Naive B cell (primary cell): ENCODE data around the gene ESF1. TPM values are rescaled to one million over a fixed set of nuclear protein-coding genes. Genes with fewer than 3 reads are reported as not detected.

Source experiments
- ATAC-seq, 2 donors: fragments of 150-1000 bp; cut with Tn5 transposase; 2 replicates each; pipeline ENCODE4 v1.10.0; 2021; ENCODE audit warnings: low read depth in 2 of 2, mild to moderate bottlenecking in 2 of 2, moderate library complexity in 2 of 2
- DNase-seq: peaks from one replicate; pipeline ENCODE4 v3.0.0; 2022
- H3K27ac Mint-ChIP-seq, 6 donors: one replicate each; pipeline ENCODE4 v1.8.0; 2020 to 2022; ENCODE audit warnings: mild to moderate bottlenecking in 6 of 6, mixed read lengths in 6 of 6, moderate library complexity in 5 of 6, inconsistent platforms in 2 of 6
- H3K27me3 Mint-ChIP-seq, 3 donors: one replicate each; pipeline ENCODE4 v1.8.0; 2021 to 2022; ENCODE audit warnings: mixed read lengths in 3 of 3, mild to moderate bottlenecking in 1 of 3
- H3K36me3 Mint-ChIP-seq, 2 donors: one replicate each; pipeline ENCODE4 v1.8.0; 2020 to 2022; ENCODE audit warnings: mixed read lengths in 2 of 2, inconsistent platforms in 1 of 2, mild to moderate bottlenecking in 1 of 2
- H3K4me1 Mint-ChIP-seq, 3 donors: one replicate each; pipeline ENCODE4 v1.8.0; 2020 to 2022; ENCODE audit warnings: mixed read lengths in 3 of 3, inconsistent platforms in 1 of 3, mild to moderate bottlenecking in 1 of 3, moderate library complexity in 1 of 3
- H3K4me3 Mint-ChIP-seq, 8 donors: one replicate each; pipeline ENCODE4 v1.8.0; 2020 to 2022; ENCODE audit warnings: mild to moderate bottlenecking in 8 of 8, mixed read lengths in 8 of 8, moderate library complexity in 8 of 8, inconsistent platforms in 2 of 8
- H3K9me3 Mint-ChIP-seq, 7 donors: one replicate each; pipeline ENCODE4 v1.8.0; 2020 to 2022; ENCODE audit warnings: mixed read lengths in 7 of 7, mild to moderate bottlenecking in 5 of 7, inconsistent platforms in 2 of 7, moderate library complexity in 1 of 7
- polyA plus RNA-seq, 6 donors: library from polyadenylated mRNA; unstranded; fragments of 300-500 nt; fragmentation: Illumina TruSeq; gene quantifications; one replicate each; pipeline ENCODE4 v1.2.3, GENCODE V29; 2021; ENCODE audit warnings: low read depth in 6 of 6

The ESF1 gene
- polyA plus RNA-seq, 6 donors from 2014 or later: 5.9 to 14.3 (median 8.1) TPM

DNA sequence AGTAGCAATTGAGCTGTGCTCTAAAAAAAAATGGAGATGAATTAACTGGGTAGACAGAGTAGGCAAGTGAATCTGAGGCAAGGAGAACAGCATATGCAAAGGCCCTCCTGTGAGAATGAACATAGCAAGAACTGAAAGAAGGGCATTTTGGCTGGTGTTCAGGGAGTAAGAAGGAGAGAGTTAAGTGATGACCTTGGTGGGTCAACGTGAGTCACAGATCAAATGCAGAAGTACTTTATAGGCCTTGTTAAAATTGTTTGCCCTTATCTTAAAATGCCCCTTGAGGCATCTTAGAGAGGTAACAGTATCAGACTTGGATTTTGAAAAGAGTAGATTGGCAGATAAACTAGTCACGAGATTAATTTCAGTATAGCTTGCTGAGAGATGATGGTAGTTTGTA is 24.7 kb upstream of the ESF1 start:
- no peak overlapping the region for H3K27ac Mint-ChIP-seq
- no peak overlapping the region for H3K4me3 Mint-ChIP-seq
- H3K4me1 Mint-ChIP-seq: no peaks in the 10 kb centered on the region
- ATAC-seq: no peak
- no peak for DNase-seq
- H3K36me3 Mint-ChIP-seq: peaks cover 8 to 14% of the 10 kb centered on the region in 2 donors
- H3K9me3 Mint-ChIP-seq: no peaks in the 10 kb centered on the region
- H3K27me3 Mint-ChIP-seq: no peaks in the 10 kb centered on the region

DNA sequence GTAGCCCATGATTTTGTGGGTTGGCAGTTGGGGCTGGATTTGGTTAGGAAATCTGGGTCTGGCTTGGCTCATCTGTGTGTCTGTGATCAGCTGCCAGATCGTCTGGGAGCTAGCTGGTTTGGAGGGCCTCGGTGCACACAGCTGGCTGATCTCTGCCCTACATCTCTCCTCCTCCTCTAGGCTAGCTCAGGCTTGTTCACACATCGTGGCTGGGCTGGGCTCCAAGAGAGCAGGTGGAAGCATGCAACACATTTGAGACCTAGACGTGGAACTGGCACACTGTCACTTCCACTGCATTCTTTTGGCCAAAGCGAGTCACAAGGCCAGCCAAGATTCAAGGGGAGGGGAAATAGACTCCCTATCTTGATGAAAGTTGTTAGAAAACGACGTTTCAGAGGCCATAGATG is 16.0 kb upstream of the ESF1 start:
- no peak overlapping the region for H3K4me3 Mint-ChIP-seq
- peaks cover 0 to 2% (median 0%) of the 10 kb centered on the region in 3 donors for H3K4me1 Mint-ChIP-seq
- ATAC-seq (no peak), DNase-seq (no peak)
- no peaks in the 10 kb centered on the region for H3K27me3 Mint-ChIP-seq
- no peaks in the 10 kb centered on the region for H3K9me3 Mint-ChIP-seq
- H3K36me3 Mint-ChIP-seq: peaks cover 20 to 24% of the 10 kb centered on the region in 2 donors
- H3K27ac Mint-ChIP-seq: no peak overlapping the region

DNA sequence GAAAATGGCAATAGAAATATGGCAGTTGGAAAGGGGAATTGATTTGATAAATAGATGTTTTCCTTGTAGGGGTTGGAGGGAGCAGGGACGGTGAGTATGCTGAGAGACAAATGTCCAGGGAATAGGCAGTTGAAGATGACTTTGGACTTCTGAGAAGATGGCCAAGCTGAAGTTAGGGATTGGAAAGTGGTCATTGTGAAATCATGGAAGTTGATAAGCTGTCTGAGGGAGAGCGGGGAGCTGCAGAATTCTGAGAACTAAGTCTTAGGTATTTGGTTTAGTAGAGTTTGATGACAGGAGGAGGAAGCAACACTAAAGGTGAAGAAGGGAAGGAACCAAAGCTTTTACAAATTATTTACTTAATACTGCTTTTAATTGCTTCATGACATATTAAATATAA is 15.3 kb upstream of the ESF1 start:
- H3K27ac Mint-ChIP-seq: peak overlapping the region in 2 of 6 donors; percentile 1
- no peak overlapping the region for H3K4me3 Mint-ChIP-seq
- no peaks in the 10 kb centered on the region for H3K9me3 Mint-ChIP-seq
- no peaks in the 10 kb centered on the region for H3K27me3 Mint-ChIP-seq
- ATAC-seq (no peak), DNase-seq (no peak)
- peaks cover 20 to 24% of the 10 kb centered on the region in 2 donors for H3K36me3 Mint-ChIP-seq
- peaks cover 0 to 2% (median 0%) of the 10 kb centered on the region in 3 donors for H3K4me1 Mint-ChIP-seq

DNA sequence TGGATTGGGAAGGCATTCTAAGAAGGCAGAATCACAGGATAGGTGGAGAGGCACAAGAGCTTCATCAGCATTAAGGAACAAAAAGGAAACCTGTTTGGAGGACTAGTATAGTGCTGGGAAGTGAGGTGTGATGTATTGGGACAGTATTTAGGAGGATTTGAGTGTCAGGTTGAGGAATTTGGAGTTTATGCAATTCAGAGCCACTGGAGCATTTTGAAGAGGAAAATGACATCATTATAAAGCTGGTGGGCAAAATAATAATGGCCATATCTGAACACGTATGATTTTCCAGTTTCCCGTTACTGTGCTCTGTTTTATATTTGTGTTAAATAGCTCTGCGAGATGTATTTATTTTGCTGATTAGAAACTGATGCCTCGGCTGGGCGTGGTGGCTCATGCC is 14.3 kb upstream of the ESF1 start:
- ATAC-seq: no peak
- Mint-ChIP-seq H3K27ac (peak overlapping the region in 2 of 6 donors; percentile 1 to 45), H3K27me3 (no peaks in the 10 kb centered on the region), H3K4me1 (peaks cover 0 to 2% (median 0%) of the 10 kb centered on the region in 3 donors), H3K36me3 (peaks cover 20 to 24% of the 10 kb centered on the region in 2 donors), H3K9me3 (no peaks in the 10 kb centered on the region), H3K4me3 (no peak overlapping the region)
- no peak for DNase-seq

DNA sequence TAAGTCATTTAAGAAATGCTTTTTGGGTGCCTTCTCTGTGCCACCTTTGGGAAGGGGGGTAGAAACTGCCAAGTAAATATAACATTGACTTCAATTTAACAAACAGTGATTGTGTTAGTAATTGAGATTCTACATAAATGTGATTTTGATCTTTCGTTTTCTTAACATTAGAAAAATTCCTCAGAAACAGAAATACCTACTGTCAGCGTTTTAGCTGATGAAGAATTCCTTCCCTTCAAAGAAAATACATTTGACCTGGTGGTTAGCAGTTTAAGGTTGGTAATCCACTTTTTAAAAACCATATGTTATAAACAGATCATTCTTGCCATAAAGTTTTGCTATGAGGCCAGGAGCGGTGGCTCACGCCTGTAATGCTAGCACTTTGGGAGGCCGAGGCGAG is 9.9 kb upstream of the ESF1 start:
- Mint-ChIP-seq H3K27me3 (no peaks in the 10 kb centered on the region), H3K36me3 (peaks cover 7 to 31% of the 10 kb centered on the region in 2 donors), H3K4me3 (no peak overlapping the region), H3K4me1 (peaks cover 0 to 18% (median 4%) of the 10 kb centered on the region in 3 donors), H3K9me3 (no peaks in the 10 kb centered on the region), H3K27ac (no peak overlapping the region)
- no peak for DNase-seq
- no peak for ATAC-seq

DNA sequence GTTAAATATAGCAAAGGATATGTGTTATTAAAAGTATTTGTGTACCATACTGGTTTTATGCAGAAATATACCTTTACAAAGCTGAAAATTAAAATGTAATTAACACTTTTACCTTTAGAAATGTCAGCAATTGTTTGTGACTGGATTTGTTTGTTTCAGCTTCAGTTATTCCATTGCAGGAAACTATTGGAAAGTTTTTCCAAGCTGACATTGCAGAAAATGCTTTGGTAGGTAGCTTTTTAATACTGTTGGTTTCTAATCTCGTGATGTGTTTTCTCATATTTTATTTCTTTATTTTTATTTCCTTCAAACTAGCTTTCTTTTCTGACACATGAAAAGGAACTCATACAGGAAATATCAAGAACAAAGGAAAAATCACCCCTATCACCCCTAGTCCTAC is 8.3 kb upstream of the ESF1 start:
- peaks cover 0 to 20% (median 4%) of the 10 kb centered on the region in 3 donors for H3K4me1 Mint-ChIP-seq
- H3K4me3 Mint-ChIP-seq: no peak overlapping the region
- no peaks in the 10 kb centered on the region for H3K9me3 Mint-ChIP-seq
- no peaks in the 10 kb centered on the region for H3K27me3 Mint-ChIP-seq
- peaks cover 6 to 23% of the 10 kb centered on the region in 2 donors for H3K36me3 Mint-ChIP-seq
- ATAC-seq: no peak
- no peak for DNase-seq
- H3K27ac Mint-ChIP-seq: no peak overlapping the region

DNA sequence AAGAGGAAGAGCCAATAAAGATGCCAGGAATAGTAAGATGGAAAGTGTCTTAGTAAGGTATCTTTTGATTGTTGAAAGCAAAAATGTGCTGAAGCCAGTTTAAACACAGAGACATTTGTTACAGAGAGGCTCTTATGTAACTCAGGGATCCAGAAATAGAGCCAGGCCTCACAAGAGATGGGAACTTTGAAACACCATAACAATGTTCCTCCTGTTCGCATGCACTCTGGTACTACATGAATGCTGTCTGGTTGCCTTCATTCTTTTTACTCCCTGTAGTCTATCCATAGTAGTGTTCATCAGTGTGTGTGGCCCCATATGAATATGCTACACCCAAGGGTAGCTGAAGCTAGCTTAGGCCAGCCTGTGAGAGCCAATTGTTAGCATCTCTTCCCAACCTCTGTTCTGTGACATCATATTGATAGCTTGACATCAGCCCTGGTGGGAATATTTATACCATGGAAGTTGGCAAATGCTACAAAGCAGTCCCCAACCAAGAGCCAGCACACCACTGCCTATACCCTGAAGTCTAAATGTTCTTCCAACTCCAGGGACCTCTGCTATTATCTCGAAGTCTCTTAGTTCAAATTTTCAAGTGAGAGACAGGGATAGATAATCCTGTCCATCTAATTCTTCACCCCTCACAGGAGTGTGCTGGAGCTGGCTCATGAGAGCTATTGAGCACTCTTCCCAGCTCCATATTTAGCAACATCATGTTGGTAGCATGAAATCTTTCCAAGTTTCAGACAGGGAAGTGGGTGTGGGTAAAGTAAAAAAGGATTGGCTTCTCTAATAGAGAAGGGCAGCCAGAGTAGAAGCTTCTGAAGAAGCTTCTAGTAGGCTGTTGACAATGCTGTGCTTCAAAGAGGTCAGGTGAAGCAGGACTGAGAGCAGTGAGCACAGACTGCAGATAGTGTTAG is 7.1 kb upstream of the ESF1 start:
- no peak for DNase-seq
- Mint-ChIP-seq H3K4me3 (no peak overlapping the region), H3K36me3 (peaks cover 6 to 23% of the 10 kb centered on the region in 2 donors), H3K4me1 (peaks cover 3 to 26% (median 8%) of the 10 kb centered on the region in 3 donors), H3K9me3 (no peaks in the 10 kb centered on the region), H3K27ac (no peak overlapping the region), H3K27me3 (no peaks in the 10 kb centered on the region)
- ATAC-seq: no peak

DNA sequence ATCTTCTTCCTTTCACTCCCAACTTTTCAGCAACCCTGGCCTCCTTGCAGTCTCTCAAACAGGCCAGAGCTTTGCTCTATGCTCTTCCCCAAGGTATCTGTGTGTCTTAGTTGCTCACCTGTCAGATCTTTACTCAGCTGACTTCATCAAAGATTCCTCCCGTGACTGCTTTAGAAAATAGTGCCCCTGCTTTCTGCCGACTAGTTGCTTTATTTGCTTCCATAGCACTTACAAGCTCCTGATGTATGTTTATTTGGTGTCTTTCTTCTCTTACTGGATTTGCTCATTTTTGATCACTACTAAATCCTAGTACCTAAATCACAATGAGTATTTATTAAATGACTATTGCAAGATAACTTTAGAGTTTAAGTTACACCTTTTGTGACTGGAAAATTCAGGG is 6.0 kb upstream of the ESF1 start:
- DNase-seq: no peak
- H3K36me3 Mint-ChIP-seq: peaks cover 6 to 23% of the 10 kb centered on the region in 2 donors
- H3K27ac Mint-ChIP-seq: no peak overlapping the region
- peaks cover 14 to 37% (median 18%) of the 10 kb centered on the region in 3 donors for H3K4me1 Mint-ChIP-seq
- H3K4me3 Mint-ChIP-seq: peak overlapping the region in 1 of 8 donors; percentile 50
- no peak for ATAC-seq
- no peaks in the 10 kb centered on the region for H3K9me3 Mint-ChIP-seq
- H3K27me3 Mint-ChIP-seq: no peaks in the 10 kb centered on the region

DNA sequence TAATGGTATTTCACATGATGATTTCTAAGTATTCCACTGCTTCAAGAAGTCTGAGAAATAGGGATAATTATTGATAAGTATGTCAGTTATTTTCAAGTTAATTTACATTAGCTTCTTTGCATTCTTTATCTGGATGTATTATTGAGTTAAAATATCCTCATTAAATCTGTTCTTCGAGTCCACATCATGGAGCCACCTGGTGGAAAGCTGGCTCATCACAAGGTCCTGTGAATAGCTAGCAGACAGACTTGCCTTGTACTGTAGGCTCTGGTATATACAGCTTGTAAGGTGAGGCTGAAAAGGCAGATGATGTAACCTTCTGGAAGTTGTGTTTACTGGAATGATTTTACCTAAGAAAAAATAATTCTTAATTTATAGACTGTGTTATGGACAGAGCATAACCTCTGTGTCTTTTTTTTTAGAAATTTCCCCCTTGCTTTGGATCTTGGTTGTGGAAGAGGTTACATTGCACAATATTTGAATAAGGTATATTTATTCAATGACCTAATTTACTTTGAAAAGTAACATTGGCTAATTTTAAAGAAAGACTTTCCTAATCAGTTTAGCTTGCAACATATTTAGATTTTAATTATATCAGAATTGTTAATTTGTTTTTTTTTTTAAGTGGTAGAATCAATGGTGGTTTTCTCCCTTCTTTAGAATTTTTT is 3.6 kb upstream of the ESF1 start:
- peak overlapping the region in 1 of 8 donors; percentile 76 for H3K4me3 Mint-ChIP-seq
- no peaks in the 10 kb centered on the region for H3K9me3 Mint-ChIP-seq
- no peaks in the 10 kb centered on the region for H3K27me3 Mint-ChIP-seq
- H3K4me1 Mint-ChIP-seq: peaks cover 32 to 50% (median 35%) of the 10 kb centered on the region in 3 donors
- H3K27ac Mint-ChIP-seq: no peak overlapping the region
- no peak for DNase-seq
- peaks cover 6 to 28% of the 10 kb centered on the region in 2 donors for H3K36me3 Mint-ChIP-seq
- ATAC-seq: no peak

DNA sequence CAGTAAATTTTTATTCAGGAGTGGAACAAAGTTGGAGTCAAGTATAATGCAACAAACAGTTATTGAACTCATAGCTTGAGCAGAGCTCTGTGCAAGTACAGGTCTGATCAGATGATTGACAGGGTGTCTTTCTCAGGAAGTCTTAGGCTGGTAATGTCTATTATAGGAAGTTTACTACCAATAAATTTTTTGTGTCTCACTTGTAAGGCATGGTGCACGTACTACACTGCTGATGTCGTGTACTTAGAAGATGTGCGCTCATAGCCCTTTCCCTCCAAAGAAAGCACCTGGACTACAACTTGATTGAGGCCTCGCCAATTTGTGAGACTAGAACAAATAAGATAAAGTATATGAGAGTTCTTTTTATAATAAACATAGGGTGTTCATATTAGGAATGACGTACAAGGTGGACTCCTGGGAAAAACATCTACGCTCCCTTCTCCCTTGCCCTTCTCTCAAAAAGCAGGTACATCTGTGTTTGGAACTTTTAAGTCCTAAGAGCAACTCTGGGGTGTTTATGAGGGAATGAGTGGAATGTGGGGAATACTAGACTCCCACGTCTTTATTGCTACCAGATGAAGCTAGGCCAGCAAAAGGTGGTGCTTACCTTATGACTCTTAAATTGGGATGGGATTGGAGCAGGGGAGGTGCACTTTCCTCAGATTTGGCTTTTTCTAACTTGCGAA is 1.6 kb upstream of the ESF1 start:
- H3K4me3 Mint-ChIP-seq: peak overlapping the region; percentile 90 to 100 (median 98)
- H3K36me3 Mint-ChIP-seq: peaks cover 15 to 23% of the 10 kb centered on the region in 2 donors
- no peak for DNase-seq
- H3K27me3 Mint-ChIP-seq: no peaks in the 10 kb centered on the region
- peaks cover 28 to 55% (median 51%) of the 10 kb centered on the region in 3 donors for H3K4me1 Mint-ChIP-seq
- no peak for ATAC-seq
- peak overlapping the region in 5 of 6 donors; percentile 33 to 92 (median 66) for H3K27ac Mint-ChIP-seq
- no peaks in the 10 kb centered on the region for H3K9me3 Mint-ChIP-seq

DNA sequence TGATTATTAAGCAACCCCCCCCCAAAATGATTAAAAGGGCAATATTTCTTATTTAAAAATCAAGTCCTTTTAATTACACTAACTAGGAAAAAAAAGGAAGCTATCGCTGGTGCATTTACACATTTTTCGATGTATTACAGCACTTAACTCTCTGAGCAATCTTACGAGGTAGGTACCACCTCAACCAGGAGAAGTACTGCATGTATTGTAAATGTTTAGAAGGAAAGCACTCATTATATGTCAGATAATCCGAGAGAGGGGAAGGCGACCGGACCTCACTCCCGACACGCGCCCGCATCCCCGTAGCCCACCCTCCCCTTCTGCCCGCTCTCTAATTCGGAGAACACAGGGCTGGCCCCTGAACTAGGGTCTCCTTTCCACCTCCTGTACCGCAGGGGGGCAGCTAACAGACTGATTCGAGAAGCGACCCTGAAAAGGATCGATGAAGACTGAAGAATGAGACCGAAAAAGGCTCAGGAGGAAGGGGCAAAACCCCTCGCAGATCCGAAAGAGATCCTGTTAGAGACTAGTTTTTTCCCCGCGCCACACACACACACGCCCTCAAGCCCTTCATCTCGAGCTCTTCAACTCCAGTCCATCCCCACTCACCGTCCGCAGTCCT is 337 bp downstream of the ESF1 start:
- Mint-ChIP-seq H3K36me3 (peaks cover 9 to 12% of the 10 kb centered on the region in 2 donors), H3K9me3 (no peaks in the 10 kb centered on the region), H3K27me3 (no peaks in the 10 kb centered on the region), H3K4me1 (peaks cover 28 to 68% (median 42%) of the 10 kb centered on the region in 3 donors), H3K27ac (peak overlapping the region; percentile 92 to 99 (median 97)), H3K4me3 (peak overlapping the region; percentile 90 to 100 (median 98))
- DNase-seq (peak; percentile 1), ATAC-seq (peak; percentile 13 to 16)

DNA sequence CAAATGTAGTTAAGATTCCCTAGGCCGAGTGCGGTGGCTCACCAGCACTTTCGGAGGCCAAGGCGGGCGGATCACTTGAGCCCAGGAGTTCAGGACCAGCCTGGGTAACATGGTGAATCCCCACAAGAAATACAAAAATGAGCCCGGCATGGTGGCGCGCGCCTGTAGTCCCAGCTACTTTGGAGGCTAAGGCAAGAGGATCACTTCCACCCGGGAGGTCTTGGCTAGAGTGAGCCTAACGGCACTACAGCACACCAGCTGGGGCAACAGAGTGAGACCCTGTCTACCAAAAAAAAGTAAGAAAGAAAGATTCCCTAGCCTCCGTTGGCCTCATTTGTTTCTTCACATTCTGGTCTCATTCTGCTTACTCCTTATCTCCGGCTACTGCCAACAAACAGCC is 1.2 kb downstream of the ESF1 start:
- Mint-ChIP-seq H3K27ac (peak overlapping the region in 2 of 6 donors; percentile 50 to 92), H3K4me3 (peak overlapping the region in 6 of 8 donors; percentile 30 to 99 (median 93)), H3K27me3 (no peaks in the 10 kb centered on the region), H3K36me3 (peaks cover 9 to 12% of the 10 kb centered on the region in 2 donors), H3K9me3 (no peaks in the 10 kb centered on the region), H3K4me1 (peaks cover 33 to 74% (median 48%) of the 10 kb centered on the region in 3 donors)
- no peak for DNase-seq
- no peak for ATAC-seq

DNA sequence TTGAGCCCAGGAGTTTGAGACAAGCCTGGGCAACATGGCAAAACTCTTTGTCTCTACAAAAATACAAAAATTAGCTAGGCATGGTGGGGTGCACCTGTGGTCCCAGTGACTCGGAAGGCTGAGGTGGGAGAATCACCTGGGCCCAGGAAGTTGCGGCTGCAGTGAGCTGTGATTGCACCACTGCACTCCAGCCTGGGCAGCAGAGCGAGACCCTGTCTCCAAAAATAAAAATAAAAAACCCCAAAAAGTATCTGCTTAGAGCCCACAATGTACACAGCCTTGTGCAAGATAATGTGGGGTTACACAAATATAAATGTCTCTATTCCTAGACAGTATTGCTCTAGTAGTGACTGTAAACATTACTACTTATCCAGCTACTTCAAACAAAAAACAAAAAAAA is 5.9 kb downstream of the ESF1 start:
- DNase-seq: no peak
- Mint-ChIP-seq H3K9me3 (no peaks in the 10 kb centered on the region), H3K36me3 (peaks cover 20 to 25% of the 10 kb centered on the region in 2 donors), H3K27ac (peak overlapping the region in 3 of 6 donors; percentile 27 to 87 (median 74)), H3K27me3 (no peaks in the 10 kb centered on the region), H3K4me3 (peak overlapping the region in 1 of 8 donors; percentile 53), H3K4me1 (peaks cover 21 to 45% (median 28%) of the 10 kb centered on the region in 3 donors)
- ATAC-seq: peak in 1 of 2 donors; percentile 37
